ENCODE data around the gene HAT1.
A peak's percentile ranks its signal among the peaks of the same experiment; 100 is the strongest.
"Not testable (repeated sequence)": the region's sequence is repeated elsewhere in the genome, so short reads cannot be mapped to it uniquely, and the experiment has no call there.

HAT1 gene

GRCh38 chr2:171972329-171972982, 50.2 kb downstream of the HAT1 start:
- no peak for DNase-seq (ENCODE audit: low read depth in 2 of 2)

- DNase-seq (ENCODE audit: low read depth in 2 of 2): no peak
Observed at GRCh38 chr2:171979103-171979502, 56.8 kb downstream of the HAT1 start.

- DNase-seq (ENCODE audit: low read depth in 2 of 2): not testable (repeated sequence)
Observed at GRCh38 chr2:171983924-171984323, 61.7 kb downstream of the HAT1 start.

- no peak for DNase-seq (ENCODE audit: low read depth in 2 of 2)
Observed at GRCh38 chr2:171985076-171985475, 62.8 kb downstream of the HAT1 start.

- DNase-seq (ENCODE audit: low read depth in 2 of 2): no peak
Observed at GRCh38 chr2:171986778-171987177, 64.5 kb downstream of the HAT1 start.

- DNase-seq (ENCODE audit: low read depth in 2 of 2): no peak
Observed at GRCh38 chr2:171991027-171991426, 68.8 kb downstream of the HAT1 start.

- no peak for DNase-seq (ENCODE audit: low read depth in 2 of 2)
Observed at GRCh38 chr2:171995586-171995985, 73.3 kb downstream of the HAT1 start.

GRCh38 chr2:171996021-171996420, 73.8 kb downstream of the HAT1 start:
- DNase-seq (ENCODE audit: low read depth in 2 of 2): no peak

- DNase-seq (ENCODE audit: low read depth in 2 of 2): not testable (repeated sequence)
Observed at GRCh38 chr2:171997031-171997430, 74.8 kb downstream of the HAT1 start.

GRCh38 chr2:171999161-171999560, 76.9 kb downstream of the HAT1 start:
- DNase-seq (ENCODE audit: low read depth in 2 of 2): no peak

- peak; percentile 72 to 89 for DNase-seq (ENCODE audit: low read depth in 2 of 2)
Observed at GRCh38 chr2:171999604-172000469, 77.6 kb downstream of the HAT1 start, which contains the start of gene METAP1D. TSS of gene METAP1D (plus strand) at chr2:171999953. CDS start at chr2:171999970, 17 bp downstream.

- no peak for DNase-seq (ENCODE audit: low read depth in 2 of 2)
Observed at GRCh38 chr2:172000696-172001361, 78.6 kb downstream of the HAT1 start.

GRCh38 chr2:172007372-172007771, 85.1 kb downstream of the HAT1 start:
- DNase-seq (ENCODE audit: low read depth in 2 of 2): no peak

- DNase-seq (ENCODE audit: low read depth in 2 of 2): no peak
Observed at GRCh38 chr2:172009823-172010222, 87.6 kb downstream of the HAT1 start.

- no peak for DNase-seq (ENCODE audit: low read depth in 2 of 2)
Observed at GRCh38 chr2:172011812-172012575, 89.7 kb downstream of the HAT1 start.

- DNase-seq (ENCODE audit: low read depth in 2 of 2): no peak
Observed at GRCh38 chr2:172012677-172013391, 90.6 kb downstream of the HAT1 start.

- DNase-seq (ENCODE audit: low read depth in 2 of 2): no peak
Observed at GRCh38 chr2:172013396-172013795, 91.1 kb downstream of the HAT1 start.

- DNase-seq (ENCODE audit: low read depth in 2 of 2): no peak
Observed at GRCh38 chr2:172021074-172021931, 99.0 kb downstream of the HAT1 start.

- DNase-seq (ENCODE audit: low read depth in 2 of 2): no peak
Observed at GRCh38 chr2:172021955-172022354, 99.7 kb downstream of the HAT1 start.

GRCh38 chr2:172031536-172031935, 109.3 kb downstream of the HAT1 start:
- DNase-seq (ENCODE audit: low read depth in 2 of 2): no peak
